HEK293T (cell line): ENCODE data around the gene CAPSL.
"Not testable (repeated sequence)": the region's sequence is repeated elsewhere in the genome, so short reads cannot be mapped to it uniquely, and the experiment has no call there.

Source experiments
- CTCF ChIA-PET: fragments of 350-600 bp; formaldehyde crosslinking; extraction: SDS; loops from one replicate; lab custom pipeline; 2021; ENCODE audit warnings: antibody characterized with exemption, inconsistent platforms; lab: Yijun Ruan, JAX
- POLR2A ChIA-PET: fragments of 350-600 bp; formaldehyde crosslinking; extraction: SDS; loops from one replicate; lab custom pipeline; 2020; ENCODE audit warnings: antibody characterized with exemption, inconsistent platforms; lab: Yijun Ruan, JAX
- DNase-seq: peaks from one replicate; pipeline ENCODE4 v3.0.0; 2012; ENCODE audit warnings: mixed read lengths; ENCODE audit errors: extremely low spot score
- ARNT ChIP-seq: fragments of 450-650 bp; IDR thresholded peaks from 2 replicates; pipeline ENCODE4 v1.6.1; 2017; ENCODE audit warnings: mild to moderate bottlenecking
- BHLHE40 ChIP-seq: fragments of 450-650 bp; IDR thresholded peaks from 2 replicates; pipeline ENCODE4 v1.6.1; 2016; ENCODE audit warnings: mild to moderate bottlenecking, moderate library complexity, borderline replicate concordance
- CTBP1 ChIP-seq: fragments of 450-650 bp; IDR thresholded peaks from 2 replicates; pipeline ENCODE4 v1.6.1; 2016; ENCODE audit warnings: borderline replicate concordance
- ELF4 ChIP-seq: fragments of 450-650 bp; IDR thresholded peaks from 2 replicates; pipeline ENCODE4 v1.6.1; 2017; ENCODE audit warnings: antibody characterized with exemption
- FOXA1 ChIP-seq: fragments of 450-650 bp; IDR thresholded peaks from 2 replicates; pipeline ENCODE4 v1.6.1; 2016; ENCODE audit warnings: mild to moderate bottlenecking
- FOXK2 ChIP-seq: fragments of 450-650 bp; IDR thresholded peaks from 2 replicates; pipeline ENCODE4 v1.6.1; 2016; ENCODE audit warnings: mild to moderate bottlenecking
- FOXM1 ChIP-seq: fragments of 450-650 bp; IDR thresholded peaks from 2 replicates; pipeline ENCODE4 v1.6.1; 2017; ENCODE audit warnings: mild to moderate bottlenecking, borderline replicate concordance
- HDGF ChIP-seq: fragments of 450-650 bp; IDR thresholded peaks from 2 replicates; pipeline ENCODE4 v1.6.1; 2017; ENCODE audit warnings: antibody characterized with exemption, borderline replicate concordance
- L3MBTL2 ChIP-seq: fragments of 450-650 bp; conservative IDR thresholded peaks from 2 replicates; pipeline ENCODE4 v1.6.1; 2016; ENCODE audit warnings: mild to moderate bottlenecking
- LEF1 ChIP-seq: fragments of 450-650 bp; IDR thresholded peaks from 2 replicates; pipeline ENCODE4 v1.6.1; 2017; ENCODE audit warnings: mild to moderate bottlenecking, borderline replicate concordance
- NFRKB ChIP-seq: fragments of 450-650 bp; IDR thresholded peaks from 2 replicates; pipeline ENCODE4 v1.6.1; 2016; ENCODE audit warnings: mild to moderate bottlenecking, moderate library complexity
- PKNOX1 ChIP-seq: fragments of 450-650 bp; IDR thresholded peaks from 2 replicates; pipeline ENCODE4 v1.6.1; 2016
- SP1 ChIP-seq: fragments of 450-650 bp; IDR thresholded peaks from 2 replicates; pipeline ENCODE4 v1.6.1; 2017
- SUZ12 ChIP-seq: fragments of 450-650 bp; IDR thresholded peaks from 2 replicates; pipeline ENCODE4 v1.6.1; 2016; ENCODE audit warnings: mild to moderate bottlenecking
- TARDBP ChIP-seq: fragments of 450-650 bp; IDR thresholded peaks from 2 replicates; pipeline ENCODE4 v1.6.1; 2016
- ZNF384 ChIP-seq: fragments of 450-650 bp; IDR thresholded peaks from 2 replicates; pipeline ENCODE4 v1.6.1; 2016

The CAPSL gene

GRCh38 chr5:35902046-35902672, 36.3 kb downstream of the CAPSL start:
- ChIA-PET CTCF (no interaction called here), POLR2A (no interaction called here)
- TF ChIP-seq LEF1 (no peak), ZNF384 (no peak), NFRKB (no peak), SP1 (no peak), TARDBP (no peak), FOXM1 (no peak), ELF4 (no peak), SUZ12 (no peak), FOXK2 (no peak), ARNT (no peak), FOXA1 (no peak), PKNOX1 (no peak), BHLHE40 (no peak), HDGF (no peak)
- no peak for DNase-seq

- ChIA-PET POLR2A (no interaction called here), CTCF (no interaction called here)
- no peak for TF ChIP-seq SP1
- TF ChIP-seq FOXM1 = no peak
- TF ChIP-seq HDGF = no peak
- TF ChIP-seq FOXA1 = no peak
- TF ChIP-seq NFRKB = no peak
- no peak for TF ChIP-seq ARNT
- no peak for TF ChIP-seq SUZ12
- TF ChIP-seq ZNF384 = no peak
- TF ChIP-seq L3MBTL2 = no peak
- no peak for TF ChIP-seq BHLHE40
- TF ChIP-seq CTBP1 = no peak
- TF ChIP-seq PKNOX1 = no peak
- TF ChIP-seq ELF4 = no peak
- no peak for TF ChIP-seq LEF1
- no peak for TF ChIP-seq FOXK2
- no peak for TF ChIP-seq TARDBP
- no peak for DNase-seq
Observed at GRCh38 chr5:35900972-35901695, 37.3 kb downstream of the CAPSL start.

DNA sequence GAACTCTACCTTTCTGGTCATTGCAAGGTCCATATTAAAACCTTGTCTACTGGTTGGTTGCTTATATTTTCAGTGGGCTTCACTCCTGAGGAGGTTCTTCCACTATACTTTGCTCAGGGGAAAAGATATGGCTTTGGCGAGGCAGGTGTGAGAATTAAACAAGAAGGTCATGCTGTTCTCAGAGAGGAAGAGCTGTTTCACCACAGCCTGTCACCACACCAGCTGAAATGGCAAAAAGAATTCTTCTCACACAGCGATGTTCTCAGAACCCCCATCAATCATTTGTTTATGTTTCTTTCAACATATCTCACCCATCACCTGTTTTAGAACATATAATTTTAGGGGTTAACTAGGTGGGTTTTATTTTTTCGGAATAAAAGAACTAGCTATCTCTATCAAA, 38.6 kb downstream of the CAPSL start:
- no peak for DNase-seq
- TF ChIP-seq FOXM1 (no peak), NFRKB (no peak), ELF4 (no peak), BHLHE40 (no peak), ARNT (no peak), SUZ12 (no peak), TARDBP (no peak), FOXK2 (no peak), SP1 (no peak), HDGF (no peak), FOXA1 (no peak), CTBP1 (no peak), L3MBTL2 (no peak)
- ChIA-PET CTCF (interaction anchor here (0.6 kb wide), 1 partner anchor 499 kb away, joined by 4 read pairs; no protein-coding TSS in a partner anchor), POLR2A (no interaction called here)

- no peak for DNase-seq
- CTCF ChIA-PET = no interaction called here
- TF ChIP-seq TARDBP = no peak
- POLR2A ChIA-PET = no interaction called here
Observed at GRCh38 chr5:35898952-35899660, 39.3 kb downstream of the CAPSL start.

GRCh38 chr5:35894131-35894530, 44.3 kb downstream of the CAPSL start:
- ChIA-PET CTCF (no interaction called here), POLR2A (no interaction called here)
- no peak for DNase-seq
- TF ChIP-seq L3MBTL2 = no peak
- TF ChIP-seq PKNOX1 = no peak
- TF ChIP-seq SP1 = no peak
- TF ChIP-seq SUZ12 = no peak
- no peak for TF ChIP-seq HDGF
- no peak for TF ChIP-seq LEF1
- no peak for TF ChIP-seq BHLHE40
- TF ChIP-seq TARDBP = no peak
- TF ChIP-seq CTBP1 = no peak
- no peak for TF ChIP-seq FOXK2
- no peak for TF ChIP-seq ZNF384
- TF ChIP-seq FOXM1 = no peak
- TF ChIP-seq ARNT = no peak
- no peak for TF ChIP-seq FOXA1
- TF ChIP-seq NFRKB = no peak
- no peak for TF ChIP-seq ELF4

- CTCF ChIA-PET, DNase-seq, POLR2A ChIA-PET: not testable (repeated sequence)
Observed at GRCh38 chr5:35892799-35893198, 45.6 kb downstream of the CAPSL start.
